GM18867 (cell line): ENCODE measurements around the gene CLDN7.

Source experiments
- ATAC-seq: cut with Tn5 transposase; IDR thresholded peaks from one replicate; pipeline ENCODE4 v1.9.1; 2021; ENCODE audit warnings: mild to moderate bottlenecking, moderate library complexity; ENCODE audit not compliant: unreplicated experiment

The CLDN7 gene

GRCh38 chr17:7289256-7290032 lies 27.2 kb upstream of the CLDN7 start:
- no peak for ATAC-seq

GRCh38 chr17:7285679-7286078 lies 23.4 kb upstream of the CLDN7 start:
- no peak for ATAC-seq

- no peak for ATAC-seq
Observed at GRCh38 chr17:7284911-7285310, 22.6 kb upstream of the CLDN7 start.

- ATAC-seq = no peak
Observed at GRCh38 chr17:7283471-7284216, 21.4 kb upstream of the CLDN7 start.

GRCh38 chr17:7282752-7283321 lies 20.6 kb upstream of the CLDN7 start:
- ATAC-seq = no peak

GRCh38 chr17:7281953-7282751 lies 19.9 kb upstream of the CLDN7 start:
- no peak for ATAC-seq

GRCh38 chr17:7281074-7281952 lies 19.0 kb upstream of the CLDN7 start, which contains the start of gene SLC2A4:
Gene SLC2A4, plus strand, starts transcription at chr17:7281718. Its CDS starts 217 bp downstream, at chr17:7281935.
- ATAC-seq = peak; percentile 65

GRCh38 chr17:7280519-7281073 lies 18.3 kb upstream of the CLDN7 start:
- peak; percentile 47 for ATAC-seq

GRCh38 chr17:7279448-7279847 lies 17.2 kb upstream of the CLDN7 start:
- ATAC-seq = no peak

GRCh38 chr17:7266784-7267183 lies 4.5 kb upstream of the CLDN7 start:
- ATAC-seq = no peak

GRCh38 chr17:7263801-7264078 lies 1.5 kb upstream of the CLDN7 start:
- no peak for ATAC-seq

GRCh38 chr17:7262935-7263800 lies 890 bp upstream of the CLDN7 start:
- no peak for ATAC-seq

GRCh38 chr17:7261379-7262191 lies 693 bp downstream of the CLDN7 start:
- no peak for ATAC-seq

GRCh38 chr17:7260651-7261378 lies 1.5 kb downstream of the CLDN7 start:
- ATAC-seq = no peak

- no peak for ATAC-seq
Observed at GRCh38 chr17:7260151-7260550, 2.1 kb downstream of the CLDN7 start.

GRCh38 chr17:7259555-7259889 lies 2.8 kb downstream of the CLDN7 start:
- no peak for ATAC-seq

GRCh38 chr17:7258731-7259554 lies 3.3 kb downstream of the CLDN7 start:
- ATAC-seq = no peak
